GM18505 (cell line): ENCODE results near the gene GUCA1A.

Source experiments
- ATAC-seq: cut with Tn5 transposase; IDR thresholded peaks from one replicate; pipeline ENCODE4 v1.9.1; 2021; ENCODE audit not compliant: unreplicated experiment
- POLR2A ChIP-seq: IDR thresholded peaks from 4 replicates; pipeline ENCODE4 v1.6.1; 2011; ENCODE audit warnings: borderline replicate concordance; ENCODE audit not compliant: insufficient read depth, insufficient read length; ENCODE audit errors: extremely low read depth

GUCA1A gene

DNA sequence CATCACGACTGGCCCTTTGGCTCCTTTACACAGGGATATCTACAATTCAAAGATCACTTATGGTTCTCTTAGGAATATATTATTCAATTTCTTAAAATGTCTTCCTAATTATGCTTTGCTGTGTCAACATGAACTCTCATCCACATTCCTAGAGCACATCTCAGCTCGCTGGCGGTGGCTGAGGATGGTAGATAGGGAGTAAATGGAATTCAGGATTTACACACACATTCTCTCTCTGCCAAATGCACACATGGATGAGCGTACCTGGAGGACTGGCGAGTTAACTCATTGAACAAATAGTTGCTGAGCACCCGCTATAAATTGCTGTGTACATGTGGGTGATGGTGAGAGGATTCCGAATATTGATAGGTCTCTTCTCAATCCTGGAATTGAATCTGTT, 49.3 kb downstream of the GUCA1A start:
- TF ChIP-seq POLR2A, result no peak
- no peak for ATAC-seq

GRCh38 chr6:42224222-42225028, 51.3 kb downstream of the GUCA1A start:
- no peak for TF ChIP-seq POLR2A
- peak; percentile 89 for ATAC-seq

DNA sequence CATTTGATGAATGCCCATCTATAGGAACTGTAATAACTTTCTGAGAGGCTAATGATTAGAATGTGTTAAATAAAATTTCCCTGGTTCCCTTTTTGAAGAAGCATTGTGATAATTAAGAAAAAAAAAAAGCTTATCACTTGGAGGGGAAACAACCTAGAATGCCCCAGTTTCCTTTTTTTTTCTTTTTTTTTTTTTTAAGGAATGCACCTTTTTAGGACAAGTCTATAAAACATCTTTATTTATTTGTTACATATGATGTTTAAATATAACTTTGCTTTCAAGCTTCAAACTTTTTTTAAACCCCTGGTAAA, 51.8 kb downstream of the GUCA1A start:
- no peak for ATAC-seq
- TF ChIP-seq POLR2A, result no peak

DNA sequence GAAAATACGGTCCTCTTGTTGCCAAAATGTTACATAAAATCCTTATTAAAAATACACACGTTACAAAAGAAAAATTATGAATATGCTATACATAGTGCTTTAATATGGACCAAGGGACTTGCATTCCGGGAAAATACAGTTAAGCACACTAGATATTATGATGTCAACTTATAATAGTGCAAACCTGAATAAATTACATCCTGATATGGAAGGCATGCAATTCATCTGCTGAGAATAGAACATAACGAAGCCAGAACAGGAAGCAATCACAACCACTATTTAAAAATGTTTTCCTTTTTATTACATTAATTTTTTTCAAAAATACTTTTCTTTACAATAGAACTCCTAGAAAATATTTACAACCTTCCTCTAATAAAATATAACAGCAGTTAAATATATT, 52.3 kb downstream of the GUCA1A start:
- no peak for ATAC-seq
- no peak for TF ChIP-seq POLR2A

- TF ChIP-seq POLR2A, result no peak
Measured at GRCh38 chr6:42226161-42226611, 53.0 kb downstream of the GUCA1A start.

DNA sequence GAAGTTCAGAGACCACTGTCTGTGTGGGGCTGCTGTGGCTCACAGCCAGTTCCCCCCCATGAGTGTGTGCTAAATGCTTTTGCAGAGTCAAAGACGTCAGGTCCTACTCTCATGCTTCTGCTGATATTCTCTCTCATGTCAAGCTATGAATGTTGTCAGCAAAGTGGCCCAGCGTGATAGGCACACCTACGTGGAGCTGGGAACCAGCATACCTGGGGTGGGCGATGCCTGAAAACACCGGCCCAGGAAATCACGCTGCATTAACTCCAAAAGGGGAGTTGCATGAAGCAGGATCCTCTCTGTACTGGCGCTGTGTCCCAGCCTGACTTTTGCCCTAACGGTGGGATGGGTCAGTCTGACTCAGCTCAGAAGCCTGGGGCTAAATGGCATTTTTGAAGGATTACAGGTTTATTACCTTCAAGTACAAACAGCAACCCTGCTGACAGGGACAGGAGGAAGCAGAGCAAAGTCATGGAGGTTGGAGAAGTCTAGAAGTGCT, 53.5 kb downstream of the GUCA1A start:
- ATAC-seq, result no peak
- TF ChIP-seq POLR2A, result no peak

More at GRCh38 chr6:42226161-42226611, 53.0 kb downstream of the GUCA1A start:
- no peak for ATAC-seq

- ATAC-seq, result no peak
- TF ChIP-seq POLR2A, result no peak
Measured at GRCh38 chr6:42227173-42227850, 54.1 kb downstream of the GUCA1A start.

DNA sequence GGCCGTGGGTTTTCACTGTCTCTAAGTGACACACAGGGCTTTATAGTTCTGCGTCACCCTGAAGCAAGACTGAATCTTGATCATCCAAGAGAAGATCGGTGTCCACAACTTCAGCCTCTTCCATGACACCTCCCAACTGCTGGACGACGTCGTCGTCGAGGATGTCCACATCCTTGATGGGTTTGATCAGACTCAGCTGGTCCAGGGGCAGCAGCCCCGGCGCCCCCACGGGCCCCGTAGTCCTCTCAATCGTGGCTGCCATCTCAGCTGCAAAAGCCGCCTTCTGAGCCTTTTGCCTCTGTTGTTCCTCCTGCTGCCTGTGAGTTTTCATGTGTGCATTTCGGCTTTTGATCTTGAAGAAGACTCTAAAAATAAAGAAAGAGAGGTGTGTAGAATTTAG, 55.1 kb downstream of the GUCA1A start:
- ATAC-seq, result no peak
- no peak for TF ChIP-seq POLR2A
